Cardiac fibroblast (primary cell): ENCODE measurements around the gene SMARCA1.

Experiments used
- DNase-seq, 2 donors: peaks; one replicate each; pipeline versions ENCODE4 v3.0.0 to v3.0.0-alpha.2; 2010; ENCODE audit warnings: low read depth in 2 of 2
- H3K4me3 ChIP-seq, 2 donors: replicated peaks in 1 of 2; 1 replicate in 1 of 2; 2 replicates in 1 of 2; pipeline ENCODE4 v1.5.1; 2011; ENCODE audit warnings: low read depth in 2 of 2, low read length in 2 of 2, mild to moderate bottlenecking in 2 of 2, moderate library complexity in 1 of 2
- TF ChIP-seq, protein P1 (sequence below): IDR thresholded peaks from one replicate; pipeline ENCODE4 v1.5.1; 2011; ENCODE audit warnings: low read depth, mild to moderate bottlenecking, low read length, inconsistent platforms

The SMARCA1 gene

GRCh38 chrX:129472116-129472515 lies 51.2 kb downstream of the SMARCA1 start:
- DNase-seq: peak; percentile 20 to 76
- TF ChIP-seq, protein P1, sequence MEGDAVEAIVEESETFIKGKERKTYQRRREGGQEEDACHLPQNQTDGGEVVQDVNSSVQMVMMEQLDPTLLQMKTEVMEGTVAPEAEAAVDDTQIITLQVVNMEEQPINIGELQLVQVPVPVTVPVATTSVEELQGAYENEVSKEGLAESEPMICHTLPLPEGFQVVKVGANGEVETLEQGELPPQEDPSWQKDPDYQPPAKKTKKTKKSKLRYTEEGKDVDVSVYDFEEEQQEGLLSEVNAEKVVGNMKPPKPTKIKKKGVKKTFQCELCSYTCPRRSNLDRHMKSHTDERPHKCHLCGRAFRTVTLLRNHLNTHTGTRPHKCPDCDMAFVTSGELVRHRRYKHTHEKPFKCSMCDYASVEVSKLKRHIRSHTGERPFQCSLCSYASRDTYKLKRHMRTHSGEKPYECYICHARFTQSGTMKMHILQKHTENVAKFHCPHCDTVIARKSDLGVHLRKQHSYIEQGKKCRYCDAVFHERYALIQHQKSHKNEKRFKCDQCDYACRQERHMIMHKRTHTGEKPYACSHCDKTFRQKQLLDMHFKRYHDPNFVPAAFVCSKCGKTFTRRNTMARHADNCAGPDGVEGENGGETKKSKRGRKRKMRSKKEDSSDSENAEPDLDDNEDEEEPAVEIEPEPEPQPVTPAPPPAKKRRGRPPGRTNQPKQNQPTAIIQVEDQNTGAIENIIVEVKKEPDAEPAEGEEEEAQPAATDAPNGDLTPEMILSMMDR: no peak
- H3K4me3 ChIP-seq: no peak overlapping the region

GRCh38 chrX:129462707-129463106 lies 60.6 kb downstream of the SMARCA1 start:
- no peak for DNase-seq
- no peak overlapping the region for H3K4me3 ChIP-seq
- TF ChIP-seq, protein P1: no peak

DNA sequence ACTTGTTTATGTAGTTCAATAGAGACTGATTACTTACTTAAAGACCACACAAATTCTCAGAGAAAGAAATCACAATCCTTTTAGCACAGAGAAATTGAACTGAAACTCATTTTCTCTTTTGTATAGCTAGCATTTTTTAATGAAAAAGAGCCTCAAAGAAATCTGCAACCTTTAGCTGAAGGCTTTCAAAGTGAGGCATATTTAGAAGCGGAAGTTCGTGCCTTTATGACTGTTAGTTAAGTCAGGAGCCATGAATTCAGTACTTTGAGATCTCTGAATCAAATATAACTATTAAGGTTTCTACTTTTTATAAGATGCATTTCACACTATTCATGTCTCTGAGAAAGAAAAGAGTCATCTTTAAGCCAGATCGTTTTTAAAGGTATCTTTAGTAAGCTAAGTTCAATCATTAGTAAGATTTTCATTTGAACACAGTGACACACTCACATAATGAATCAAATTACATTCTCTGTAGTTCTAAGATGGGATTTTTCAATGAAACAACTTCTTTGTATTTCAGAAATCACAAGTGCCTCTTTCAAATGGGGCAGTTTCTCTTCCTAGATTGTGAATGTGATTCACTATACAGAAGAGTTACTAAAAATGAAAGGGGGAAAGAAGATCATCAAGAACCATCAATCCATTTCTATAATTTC lies 61.4 kb downstream of the SMARCA1 start:
- TF ChIP-seq, protein P1: no peak
- no peak overlapping the region for H3K4me3 ChIP-seq

GRCh38 chrX:129452523-129452922 lies 70.8 kb downstream of the SMARCA1 start:
- no peak for DNase-seq
- TF ChIP-seq, protein P1: no peak
- no peak overlapping the region for H3K4me3 ChIP-seq

More for the DNA sequence above, 61.4 kb downstream of the SMARCA1 start:
- DNase-seq: no peak

GRCh38 chrX:129450123-129450522 lies 73.2 kb downstream of the SMARCA1 start:
- no peak for DNase-seq

GRCh38 chrX:129449148-129449547 lies 74.1 kb downstream of the SMARCA1 start:
- no peak for DNase-seq
- H3K4me3 ChIP-seq: no peak overlapping the region
- TF ChIP-seq, protein P1: no peak

More at GRCh38 chrX:129450123-129450522, 73.2 kb downstream of the SMARCA1 start:
- no peak overlapping the region for H3K4me3 ChIP-seq
- TF ChIP-seq, protein P1: no peak

GRCh38 chrX:129445436-129445835 lies 77.9 kb downstream of the SMARCA1 start:
- H3K4me3 ChIP-seq: no peak overlapping the region
- no peak for DNase-seq
- TF ChIP-seq, protein P1: no peak
